IMR-90 (cell line): ENCODE results near the gene ROBO1.

Source experiments
- CTCF ChIP-seq: conservative IDR thresholded peaks from 2 replicates; pipeline ENCODE4 v1.5.1; 2012; ENCODE audit warnings: mild to moderate bottlenecking, low read depth, low read length, improper control_type of control experiment
- MAFK ChIP-seq: IDR thresholded peaks from 2 replicates; pipeline ENCODE4 v1.6.1; 2012; ENCODE audit warnings: low read depth, low read length, improper control_type of control experiment
- MXI1 ChIP-seq: IDR thresholded peaks from 2 replicates; pipeline ENCODE4 v1.6.1; 2012; ENCODE audit warnings: low read depth, mild to moderate bottlenecking, low read length, moderate library complexity, borderline replicate concordance
- NFE2L2 ChIP-seq: fragments of 150-350 bp; IDR thresholded peaks from 2 replicates; pipeline ENCODE4 v1.6.1; 2016; ENCODE audit warnings: low read depth, mild to moderate bottlenecking, low read length
- POLR2A ChIP-seq: IDR thresholded peaks from 2 replicates; pipeline ENCODE4 v1.6.1; 2012; ENCODE audit warnings: mild to moderate bottlenecking, low read depth, low read length
- RAD21 ChIP-seq: IDR thresholded peaks from 2 replicates; pipeline ENCODE4 v1.6.1; 2012; ENCODE audit warnings: low read length, improper control_type of control experiment
- RCOR1 ChIP-seq: IDR thresholded peaks from 2 replicates; pipeline ENCODE4 v1.6.1; 2012; ENCODE audit warnings: mild to moderate bottlenecking, low read length, improper control_type of control experiment; ENCODE audit not compliant: insufficient replicate concordance
- SMC3 ChIP-seq: fragments of 150-350 bp; IDR thresholded peaks from 2 replicates; pipeline ENCODE4 v1.6.1; 2016; ENCODE audit warnings: low read depth, mild to moderate bottlenecking, antibody characterized with exemption, low read length, moderate library complexity

DNA sequence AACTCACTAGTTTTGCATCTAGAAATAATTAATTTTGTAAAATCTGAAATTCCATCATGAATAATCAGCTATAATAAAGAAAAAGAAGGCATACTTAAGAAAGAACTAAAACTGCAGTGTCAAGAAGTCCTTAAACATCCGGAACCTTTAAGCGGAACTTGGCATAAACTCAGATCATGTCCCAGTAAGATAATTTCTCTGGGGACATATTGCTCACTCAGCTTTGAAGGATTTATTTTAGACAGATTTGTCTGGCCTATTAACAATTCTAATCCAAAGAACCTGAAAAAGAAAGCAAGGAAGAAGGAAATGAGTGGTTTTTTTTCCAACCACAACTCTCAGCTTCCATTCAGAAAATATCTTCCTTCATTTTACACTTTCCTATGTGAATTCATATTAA, 850.3 kb downstream of the ROBO1 start:
- TF ChIP-seq RCOR1 (no peak), RAD21 (no peak), POLR2A (no peak), CTCF (no peak), SMC3 (no peak), MAFK (no peak), MXI1 (no peak), NFE2L2 (no peak)
